ENCODE results near the gene MT1H.

Gene MT1H

GRCh38 chr16:56636616-56637413 is 32.8 kb upstream of the MT1H start:
- no peak for DNase-seq (ENCODE audit: low read depth in 1 of 2, low spot score in 1 of 2)

- DNase-seq (ENCODE audit: low read depth in 1 of 2, low spot score in 1 of 2) = no peak
Measured at GRCh38 chr16:56637814-56638750, 31.5 kb upstream of the MT1H start, which contains the start of gene MT1A. Gene MT1A (plus strand): TSS chr16:56638666. CDS start chr16:56638739, 73 bp downstream.

GRCh38 chr16:56639045-56639444 is 30.6 kb upstream of the MT1H start:
- DNase-seq (ENCODE audit: low read depth in 1 of 2, low spot score in 1 of 2) = no peak

- DNase-seq (ENCODE audit: low read depth in 1 of 2, low spot score in 1 of 2) = no peak
Measured at GRCh38 chr16:56640076-56640475, 29.5 kb upstream of the MT1H start.

- DNase-seq (ENCODE audit: low read depth in 1 of 2, low spot score in 1 of 2) = no peak
Measured at GRCh38 chr16:56641166-56641565, 28.4 kb upstream of the MT1H start.

GRCh38 chr16:56643080-56643778 is 26.4 kb upstream of the MT1H start:
- DNase-seq (ENCODE audit: low read depth in 1 of 2, low spot score in 1 of 2) = peak; percentile 34 to 58

- no peak for DNase-seq (ENCODE audit: low read depth in 1 of 2, low spot score in 1 of 2)
Measured at GRCh38 chr16:56643833-56644232, 25.8 kb upstream of the MT1H start.

- no peak for DNase-seq (ENCODE audit: low read depth in 1 of 2, low spot score in 1 of 2)
Measured at GRCh38 chr16:56645311-56645710, 24.3 kb upstream of the MT1H start.

GRCh38 chr16:56645838-56646237 is 23.8 kb upstream of the MT1H start:
- no peak for DNase-seq (ENCODE audit: low read depth in 1 of 2, low spot score in 1 of 2)

GRCh38 chr16:56647641-56648431 is 21.8 kb upstream of the MT1H start:
- no peak for DNase-seq (ENCODE audit: low read depth in 1 of 2, low spot score in 1 of 2)

GRCh38 chr16:56649271-56649670 is 20.3 kb upstream of the MT1H start:
- DNase-seq (ENCODE audit: low read depth in 1 of 2, low spot score in 1 of 2) = no peak

- DNase-seq (ENCODE audit: low read depth in 1 of 2, low spot score in 1 of 2) = no peak
Measured at GRCh38 chr16:56649820-56650219, 19.8 kb upstream of the MT1H start.

GRCh38 chr16:56651586-56651985 is 18.0 kb upstream of the MT1H start, which contains the start of gene MT1B:
Gene MT1B (plus strand): TSS chr16:56651886. CDS start chr16:56651954, 68 bp downstream.
- DNase-seq (ENCODE audit: low read depth in 1 of 2, low spot score in 1 of 2) = no peak

- DNase-seq (ENCODE audit: low read depth in 1 of 2, low spot score in 1 of 2) = no peak
Measured at GRCh38 chr16:56652600-56652999, 17.0 kb upstream of the MT1H start.

- DNase-seq (ENCODE audit: low read depth in 1 of 2, low spot score in 1 of 2) = no peak
Measured at GRCh38 chr16:56653218-56653617, 16.4 kb upstream of the MT1H start.

GRCh38 chr16:56657555-56658326 is 11.9 kb upstream of the MT1H start, which contains the start of gene MT1F:
Gene MT1F (plus strand): TSS chr16:56657959. CDS start chr16:56658059, 100 bp downstream.
- DNase-seq (ENCODE audit: low read depth in 1 of 2, low spot score in 1 of 2) = peak; percentile 37 to 57

GRCh38 chr16:56658327-56658875 is 11.2 kb upstream of the MT1H start:
- DNase-seq (ENCODE audit: low read depth in 1 of 2, low spot score in 1 of 2) = no peak

- no peak for DNase-seq (ENCODE audit: low read depth in 1 of 2, low spot score in 1 of 2)
Measured at GRCh38 chr16:56662357-56663354, 7.0 kb upstream of the MT1H start.

Data from activated T-helper 1 cell treated with anti-CD3 and anti-CD28 coated beads, Interleukin-2, amount 50 U/mL, for 16 hours (primary cell).